HEK293 (cell line): Measurements from ENCODE around the gene MAGI2.

Source experiments
- CTCF ChIA-PET: fragments of 350-600 bp; formaldehyde crosslinking; extraction: SDS; loops from one replicate; lab custom pipeline; 2021; ENCODE audit warnings: antibody characterized with exemption; lab: Yijun Ruan, JAX
- POLR2A ChIA-PET: fragments of 300-600 bp; formaldehyde crosslinking; extraction: SDS; loops from one replicate; lab custom pipeline; 2020; ENCODE audit warnings: antibody characterized with exemption, inconsistent platforms; lab: Yijun Ruan, JAX
- H3K27ac ChIP-seq: fragments of 200-500 bp; sonication (Bioruptor generic); 2 replicates; pipeline ENCODE4 v1.5.1; 2014; ENCODE audit warnings: low read depth, low read length, control low read depth, inconsistent platforms; ENCODE audit errors: extremely low read depth
- H3K36me3 ChIP-seq, 2 experiments: fragments of 200-500 bp in 1 of 2; sonication (Bioruptor generic) in 1 of 2; 1 replicate in 1 of 2; 2 replicates in 1 of 2; pipeline ENCODE4 v1.5.1; 2014 to 2017; ENCODE audit warnings: inconsistent platforms in 2 of 2, low read length in 2 of 2; ENCODE audit not compliant: control insufficient read depth in 2 of 2, insufficient read depth in 1 of 2
- H3K4me1 ChIP-seq: fragments of 200-500 bp; sonication (Bioruptor generic); 2 replicates; pipeline ENCODE4 v1.5.1; 2014; ENCODE audit warnings: mild to moderate bottlenecking, low read length, inconsistent platforms; ENCODE audit not compliant: control insufficient read depth, insufficient read depth
- H3K4me3 ChIP-seq: 2 replicates; pipeline ENCODE4 v1.5.1; 2011; ENCODE audit warnings: low read depth, mild to moderate bottlenecking, control low read depth, low read length, moderate library complexity
- H3K9me3 ChIP-seq: fragments of 200-500 bp; sonication (Bioruptor generic); 2 replicates; pipeline ENCODE4 v1.5.1; 2014; ENCODE audit warnings: low read depth, low read length, inconsistent platforms; ENCODE audit not compliant: control insufficient read depth, insufficient read depth
- GLIS2 ChIP-seq: fragments of 450-650 bp; formaldehyde crosslinking; IDR thresholded peaks from 2 replicates; pipeline ENCODE4 v1.5.1; 2016; ENCODE audit warnings: missing biosample characterization, missing genetic modification characterization
- PRDM2 ChIP-seq: fragments of 450-650 bp; formaldehyde crosslinking; IDR thresholded peaks from 2 replicates; pipeline ENCODE4 v1.5.1; 2016; ENCODE audit warnings: missing biosample characterization, missing genetic modification characterization, borderline replicate concordance
- ZFP37 ChIP-seq: fragments of 450-650 bp; formaldehyde crosslinking; IDR thresholded peaks from 2 replicates; pipeline ENCODE4 v1.5.1; 2016; ENCODE audit warnings: missing biosample characterization, missing genetic modification characterization
- ZNF133 ChIP-seq: fragments of 450-650 bp; formaldehyde crosslinking; IDR thresholded peaks from 2 replicates; pipeline ENCODE4 v1.5.1; 2016; ENCODE audit warnings: missing biosample characterization, missing genetic modification characterization
- ZNF302 ChIP-seq: fragments of 450-650 bp; formaldehyde crosslinking; IDR thresholded peaks from 2 replicates; pipeline ENCODE4 v1.5.1; 2016; ENCODE audit warnings: missing biosample characterization, missing genetic modification characterization, low read depth
- ZNF416 ChIP-seq: fragments of 450-650 bp; formaldehyde crosslinking; IDR thresholded peaks from 2 replicates; pipeline ENCODE4 v1.5.1; 2016; ENCODE audit warnings: missing biosample characterization, missing genetic modification characterization
- ZNF621 ChIP-seq: fragments of 450-650 bp; formaldehyde crosslinking; IDR thresholded peaks from 2 replicates; pipeline ENCODE4 v1.5.1; 2017; ENCODE audit warnings: missing biosample characterization, missing genetic modification characterization
- ZNF645 ChIP-seq: fragments of 450-650 bp; formaldehyde crosslinking; IDR thresholded peaks from 2 replicates; pipeline ENCODE4; 2016; ENCODE audit warnings: missing biosample characterization, missing genetic modification characterization
- ZNF747 ChIP-seq: fragments of 450-650 bp; formaldehyde crosslinking; IDR thresholded peaks from 2 replicates; pipeline ENCODE4 v1.5.1; 2016; ENCODE audit warnings: missing biosample characterization, missing genetic modification characterization
- ZNF777 ChIP-seq: fragments of 450-650 bp; formaldehyde crosslinking; IDR thresholded peaks from 2 replicates; pipeline ENCODE4 v1.5.1; 2017; ENCODE audit warnings: missing biosample characterization, missing genetic modification characterization, borderline replicate concordance
- TF ChIP-seq, protein P1 (sequence below): fragments of 450-650 bp; formaldehyde crosslinking; IDR thresholded peaks from 2 replicates; pipeline ENCODE4 v1.5.1; 2016; ENCODE audit warnings: missing biosample characterization, missing genetic modification characterization
- TF ChIP-seq, protein P2 (sequence below): fragments of 450-650 bp; formaldehyde crosslinking; IDR thresholded peaks from 2 replicates; pipeline ENCODE4 v1.5.1; 2016; ENCODE audit warnings: missing biosample characterization, missing genetic modification characterization, low read depth
- TF ChIP-seq, protein P3 (sequence below): fragments of 450-650 bp; formaldehyde crosslinking; IDR thresholded peaks from 2 replicates; pipeline ENCODE4 v1.5.1; 2016; ENCODE audit warnings: missing biosample characterization, missing genetic modification characterization

MAGI2 gene

GRCh38 chr7:78007231-78007630 is 1446.2 kb downstream of the MAGI2 start:
- TF ChIP-seq, protein P1, sequence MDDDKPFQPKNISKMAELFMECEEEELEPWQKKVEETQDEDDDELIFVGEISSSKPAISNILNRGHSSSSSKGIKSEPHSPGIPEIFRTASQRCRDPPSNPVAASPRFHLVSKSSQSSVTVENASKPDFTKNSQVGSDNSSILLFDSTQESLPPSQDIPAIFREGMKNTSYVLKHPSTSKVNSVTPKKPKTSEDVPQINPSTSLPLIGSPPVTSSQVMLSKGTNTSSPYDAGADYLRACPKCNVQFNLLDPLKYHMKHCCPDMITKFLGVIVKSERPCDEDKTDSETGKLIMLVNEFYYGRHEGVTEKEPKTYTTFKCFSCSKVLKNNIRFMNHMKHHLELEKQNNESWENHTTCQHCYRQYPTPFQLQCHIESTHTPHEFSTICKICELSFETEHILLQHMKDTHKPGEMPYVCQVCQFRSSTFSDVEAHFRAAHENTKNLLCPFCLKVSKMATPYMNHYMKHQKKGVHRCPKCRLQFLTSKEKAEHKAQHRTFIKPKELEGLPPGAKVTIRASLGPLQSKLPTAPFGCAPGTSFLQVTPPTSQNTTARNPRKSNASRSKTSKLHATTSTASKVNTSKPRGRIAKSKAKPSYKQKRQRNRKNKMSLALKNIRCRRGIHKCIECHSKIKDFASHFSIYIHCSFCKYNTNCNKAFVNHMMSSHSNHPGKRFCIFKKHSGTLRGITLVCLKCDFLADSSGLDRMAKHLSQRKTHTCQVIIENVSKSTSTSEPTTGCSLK (tag by site-specific recombination) = no peak
- TF ChIP-seq GLIS2 (tag by site-specific recombination) (no peak), ZNF777 (no peak), ZNF133 (tag by site-specific recombination) (no peak), ZNF621 (tag by site-specific recombination) (no peak), ZFP37 (tag by site-specific recombination) (no peak), ZNF645 (tag by site-specific recombination) (no peak), ZNF416 (tag by site-specific recombination) (no peak), ZNF302 (tag by site-specific recombination) (no peak), PRDM2 (tag by site-specific recombination) (no peak), ZNF747 (tag by site-specific recombination) (no peak)
- TF ChIP-seq, protein P2, sequence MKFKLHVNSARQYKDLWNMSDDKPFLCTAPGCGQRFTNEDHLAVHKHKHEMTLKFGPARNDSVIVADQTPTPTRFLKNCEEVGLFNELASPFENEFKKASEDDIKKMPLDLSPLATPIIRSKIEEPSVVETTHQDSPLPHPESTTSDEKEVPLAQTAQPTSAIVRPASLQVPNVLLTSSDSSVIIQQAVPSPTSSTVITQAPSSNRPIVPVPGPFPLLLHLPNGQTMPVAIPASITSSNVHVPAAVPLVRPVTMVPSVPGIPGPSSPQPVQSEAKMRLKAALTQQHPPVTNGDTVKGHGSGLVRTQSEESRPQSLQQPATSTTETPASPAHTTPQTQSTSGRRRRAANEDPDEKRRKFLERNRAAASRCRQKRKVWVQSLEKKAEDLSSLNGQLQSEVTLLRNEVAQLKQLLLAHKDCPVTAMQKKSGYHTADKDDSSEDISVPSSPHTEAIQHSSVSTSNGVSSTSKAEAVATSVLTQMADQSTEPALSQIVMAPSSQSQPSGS = no peak
- TF ChIP-seq, protein P3, sequence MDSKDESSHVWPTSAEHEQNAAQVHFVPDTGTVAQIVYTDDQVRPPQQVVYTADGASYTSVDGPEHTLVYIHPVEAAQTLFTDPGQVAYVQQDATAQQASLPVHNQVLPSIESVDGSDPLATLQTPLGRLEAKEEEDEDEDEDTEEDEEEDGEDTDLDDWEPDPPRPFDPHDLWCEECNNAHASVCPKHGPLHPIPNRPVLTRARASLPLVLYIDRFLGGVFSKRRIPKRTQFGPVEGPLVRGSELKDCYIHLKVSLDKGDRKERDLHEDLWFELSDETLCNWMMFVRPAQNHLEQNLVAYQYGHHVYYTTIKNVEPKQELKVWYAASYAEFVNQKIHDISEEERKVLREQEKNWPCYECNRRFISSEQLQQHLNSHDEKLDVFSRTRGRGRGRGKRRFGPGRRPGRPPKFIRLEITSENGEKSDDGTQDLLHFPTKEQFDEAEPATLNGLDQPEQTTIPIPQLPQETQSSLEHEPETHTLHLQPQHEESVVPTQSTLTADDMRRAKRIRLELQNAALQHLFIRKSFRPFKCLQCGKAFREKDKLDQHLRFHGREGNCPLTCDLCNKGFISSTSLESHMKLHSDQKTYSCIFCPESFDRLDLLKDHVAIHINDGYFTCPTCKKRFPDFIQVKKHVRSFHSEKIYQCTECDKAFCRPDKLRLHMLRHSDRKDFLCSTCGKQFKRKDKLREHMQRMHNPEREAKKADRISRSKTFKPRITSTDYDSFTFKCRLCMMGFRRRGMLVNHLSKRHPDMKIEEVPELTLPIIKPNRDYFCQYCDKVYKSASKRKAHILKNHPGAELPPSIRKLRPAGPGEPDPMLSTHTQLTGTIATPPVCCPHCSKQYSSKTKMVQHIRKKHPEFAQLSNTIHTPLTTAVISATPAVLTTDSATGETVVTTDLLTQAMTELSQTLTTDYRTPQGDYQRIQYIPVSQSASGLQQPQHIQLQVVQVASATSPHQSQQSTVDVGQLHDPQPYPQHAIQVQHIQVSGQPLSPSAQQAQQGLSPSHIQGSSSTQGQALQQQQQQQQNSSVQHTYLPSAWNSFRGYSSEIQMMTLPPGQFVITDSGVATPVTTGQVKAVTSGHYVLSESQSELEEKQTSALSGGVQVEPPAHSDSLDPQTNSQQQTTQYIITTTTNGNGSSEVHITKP = no peak
- Histone ChIP-seq H3K27ac (no peak overlapping the region), H3K4me1 (no peaks in the 10 kb centered on the region), H3K9me3 (no peaks in the 10 kb centered on the region), H3K4me3 (no peak overlapping the region), H3K36me3 (no peaks in the 10 kb centered on the region)
- ChIA-PET POLR2A (no interaction called here), CTCF (interaction anchor here (0.7 kb wide), 1 partner anchor 1083 kb away, joined by 3 read pairs; no protein-coding TSS in a partner anchor)
